ENCODE results near the gene SIRPB2. TPM values are rescaled to one million over a fixed set of nuclear protein-coding genes. Genes with fewer than 3 reads are reported as not detected.

The SIRPB2 gene
- total RNA-seq, 4 donors from 2014 or later, result 8.5 to 53.7 (median 27.5) TPM

- no peak for TF ChIP-seq CTCF (IDR thresholded peaks at IDR 0.05; ENCODE audit: low read depth)
These were observed 1.3 kb downstream of the SIRPB2 start for GRCh38 chr20:1489764-1490436.

- TF ChIP-seq CTCF (IDR thresholded peaks at IDR 0.05; ENCODE audit: low read depth), result no peak
These were observed 1.9 kb downstream of the SIRPB2 start for GRCh38 chr20:1489325-1489724.

- no peak for TF ChIP-seq CTCF (IDR thresholded peaks at IDR 0.05; ENCODE audit: low read depth)
These were observed 4.7 kb downstream of the SIRPB2 start for GRCh38 chr20:1486566-1486965.

GRCh38 chr20:1484438-1485116 lies 6.6 kb downstream of the SIRPB2 start:
- no peak for TF ChIP-seq CTCF (IDR thresholded peaks at IDR 0.05; ENCODE audit: low read depth)

- no peak for TF ChIP-seq CTCF (IDR thresholded peaks at IDR 0.05; ENCODE audit: low read depth)
These were observed 11.2 kb downstream of the SIRPB2 start for GRCh38 chr20:1479831-1480595.

GRCh38 chr20:1478566-1478965 lies 12.7 kb downstream of the SIRPB2 start:
- TF ChIP-seq CTCF (IDR thresholded peaks at IDR 0.05; ENCODE audit: low read depth), result no peak

GRCh38 chr20:1477896-1478490 lies 13.2 kb downstream of the SIRPB2 start:
- TF ChIP-seq CTCF (IDR thresholded peaks at IDR 0.05; ENCODE audit: low read depth), result no peak
